A549 treated with CORT108297 at 1 μM for 4 hours (cell line): ENCODE data around the gene DCAF12L2. TPM values are rescaled to one million over a fixed set of nuclear protein-coding genes. Genes with fewer than 3 reads are reported as not detected.

Experiments
- total RNA-seq: library from RNA; stranded (reverse); fragments of 200-300 nt; extraction: Qiagen RNA extraction; gene quantifications from 5 replicates; pipeline ENCODE4 v1.2.3, GENCODE V29; 2022

Gene DCAF12L2
- total RNA-seq = 0.05 to 0.12 TPM (median 0.10 TPM) in 5 replicates

GRCh38 chrX:126165721-126166461 lies at the start of gene DCAF12L2:
Gene DCAF12L2 (minus strand): TSS chrX:126166289. CDS start chrX:126165924, 365 bp downstream.

